IMR-90 (cell line): ENCODE results near the gene KIDINS220.

Source experiments
- BHLHE40 ChIP-seq: fragments of 150-350 bp; IDR thresholded peaks from 2 replicates; pipeline ENCODE4 v1.6.1; 2016; ENCODE audit warnings: mild to moderate bottlenecking, low read depth, low read length
- CEBPB ChIP-seq: IDR thresholded peaks from 2 replicates; pipeline ENCODE4 v1.6.1; 2012; ENCODE audit warnings: low read depth, low read length, improper control_type of control experiment
- CHD1 ChIP-seq: IDR thresholded peaks from 2 replicates; pipeline ENCODE4 v1.6.1; 2012; ENCODE audit warnings: low read depth, low read length, improper control_type of control experiment
- FOS ChIP-seq: fragments of 150-350 bp; IDR thresholded peaks from 2 replicates; pipeline ENCODE4 v1.6.1; 2016; ENCODE audit warnings: low read depth, low read length
- MAFK ChIP-seq: IDR thresholded peaks from 2 replicates; pipeline ENCODE4 v1.6.1; 2012; ENCODE audit warnings: low read depth, low read length, improper control_type of control experiment
- NFE2L2 ChIP-seq: fragments of 150-350 bp; IDR thresholded peaks from 2 replicates; pipeline ENCODE4 v1.6.1; 2016; ENCODE audit warnings: low read depth, mild to moderate bottlenecking, low read length
- POLR2A ChIP-seq: IDR thresholded peaks from 2 replicates; pipeline ENCODE4 v1.6.1; 2012; ENCODE audit warnings: mild to moderate bottlenecking, low read depth, low read length
- RAD21 ChIP-seq: IDR thresholded peaks from 2 replicates; pipeline ENCODE4 v1.6.1; 2012; ENCODE audit warnings: low read length, improper control_type of control experiment
- RCOR1 ChIP-seq: IDR thresholded peaks from 2 replicates; pipeline ENCODE4 v1.6.1; 2012; ENCODE audit warnings: mild to moderate bottlenecking, low read length, improper control_type of control experiment; ENCODE audit not compliant: insufficient replicate concordance
- TF ChIP-seq, protein P1 (sequence below): conservative IDR thresholded peaks from 2 replicates; pipeline ENCODE4 v1.5.1; 2012; ENCODE audit warnings: mild to moderate bottlenecking, low read depth, low read length, improper control_type of control experiment
- TF ChIP-seq, protein P2 (sequence below): fragments of 150-350 bp; IDR thresholded peaks from 2 replicates; pipeline ENCODE4 v1.6.1; 2016; ENCODE audit warnings: low read depth, mild to moderate bottlenecking, low read length, moderate library complexity, borderline replicate concordance
- TF ChIP-seq, protein P3 (sequence below): fragments of 150-350 bp; IDR thresholded peaks from 2 replicates; pipeline ENCODE4 v1.6.1; 2017; ENCODE audit warnings: mild to moderate bottlenecking, antibody characterized with exemption, low read length, low read depth

DNA sequence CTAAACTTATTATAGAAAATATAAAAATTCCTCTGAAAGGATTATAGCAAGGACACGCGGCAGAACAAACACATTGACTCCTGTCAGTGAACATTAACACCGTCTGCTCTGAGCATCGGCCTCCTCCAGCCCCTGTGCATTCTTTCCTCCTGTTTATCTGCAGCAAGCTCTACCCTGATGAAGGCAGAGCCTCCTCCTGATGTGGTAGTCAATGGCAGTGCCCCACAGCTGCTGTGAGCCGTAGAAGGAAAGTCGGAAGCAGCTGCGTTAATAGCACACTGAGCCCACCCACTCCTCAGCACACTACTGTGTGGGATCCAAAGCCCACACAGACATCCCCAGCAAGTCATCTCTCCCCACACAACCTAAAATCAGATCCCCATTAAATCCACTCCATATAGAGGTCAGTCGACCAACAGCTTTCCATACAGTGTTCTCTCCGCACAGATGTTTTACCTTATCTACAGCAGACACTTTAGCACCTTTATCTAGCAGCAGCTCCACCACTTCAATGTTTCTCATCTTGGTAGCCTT is 41.0 kb downstream of the KIDINS220 start:
- TF ChIP-seq, protein P1, sequence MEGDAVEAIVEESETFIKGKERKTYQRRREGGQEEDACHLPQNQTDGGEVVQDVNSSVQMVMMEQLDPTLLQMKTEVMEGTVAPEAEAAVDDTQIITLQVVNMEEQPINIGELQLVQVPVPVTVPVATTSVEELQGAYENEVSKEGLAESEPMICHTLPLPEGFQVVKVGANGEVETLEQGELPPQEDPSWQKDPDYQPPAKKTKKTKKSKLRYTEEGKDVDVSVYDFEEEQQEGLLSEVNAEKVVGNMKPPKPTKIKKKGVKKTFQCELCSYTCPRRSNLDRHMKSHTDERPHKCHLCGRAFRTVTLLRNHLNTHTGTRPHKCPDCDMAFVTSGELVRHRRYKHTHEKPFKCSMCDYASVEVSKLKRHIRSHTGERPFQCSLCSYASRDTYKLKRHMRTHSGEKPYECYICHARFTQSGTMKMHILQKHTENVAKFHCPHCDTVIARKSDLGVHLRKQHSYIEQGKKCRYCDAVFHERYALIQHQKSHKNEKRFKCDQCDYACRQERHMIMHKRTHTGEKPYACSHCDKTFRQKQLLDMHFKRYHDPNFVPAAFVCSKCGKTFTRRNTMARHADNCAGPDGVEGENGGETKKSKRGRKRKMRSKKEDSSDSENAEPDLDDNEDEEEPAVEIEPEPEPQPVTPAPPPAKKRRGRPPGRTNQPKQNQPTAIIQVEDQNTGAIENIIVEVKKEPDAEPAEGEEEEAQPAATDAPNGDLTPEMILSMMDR = no peak
- TF ChIP-seq FOS (no peak), MAFK (no peak), RAD21 (no peak), BHLHE40 (no peak), POLR2A (no peak), RCOR1 (no peak), CHD1 (no peak), NFE2L2 (no peak), CEBPB (no peak)
- TF ChIP-seq, protein P2, sequence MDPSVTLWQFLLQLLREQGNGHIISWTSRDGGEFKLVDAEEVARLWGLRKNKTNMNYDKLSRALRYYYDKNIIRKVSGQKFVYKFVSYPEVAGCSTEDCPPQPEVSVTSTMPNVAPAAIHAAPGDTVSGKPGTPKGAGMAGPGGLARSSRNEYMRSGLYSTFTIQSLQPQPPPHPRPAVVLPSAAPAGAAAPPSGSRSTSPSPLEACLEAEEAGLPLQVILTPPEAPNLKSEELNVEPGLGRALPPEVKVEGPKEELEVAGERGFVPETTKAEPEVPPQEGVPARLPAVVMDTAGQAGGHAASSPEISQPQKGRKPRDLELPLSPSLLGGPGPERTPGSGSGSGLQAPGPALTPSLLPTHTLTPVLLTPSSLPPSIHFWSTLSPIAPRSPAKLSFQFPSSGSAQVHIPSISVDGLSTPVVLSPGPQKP = no peak
- TF ChIP-seq, protein P3, sequence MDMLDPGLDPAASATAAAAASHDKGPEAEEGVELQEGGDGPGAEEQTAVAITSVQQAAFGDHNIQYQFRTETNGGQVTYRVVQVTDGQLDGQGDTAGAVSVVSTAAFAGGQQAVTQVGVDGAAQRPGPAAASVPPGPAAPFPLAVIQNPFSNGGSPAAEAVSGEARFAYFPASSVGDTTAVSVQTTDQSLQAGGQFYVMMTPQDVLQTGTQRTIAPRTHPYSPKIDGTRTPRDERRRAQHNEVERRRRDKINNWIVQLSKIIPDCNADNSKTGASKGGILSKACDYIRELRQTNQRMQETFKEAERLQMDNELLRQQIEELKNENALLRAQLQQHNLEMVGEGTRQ = no peak
